ENCODE results near the gene HSD17B8.
"Not testable (repeated sequence)": the region's sequence is repeated elsewhere in the genome, so short reads cannot be mapped to it uniquely, and the experiment has no call there.

HSD17B8 gene

GRCh38 chr6:33216117-33216649, 11.7 kb downstream of the HSD17B8 start:
- H3K9me3 Mint-ChIP-seq = no peaks in the 10 kb centered on the region

GRCh38 chr6:33217246-33217645, 12.8 kb downstream of the HSD17B8 start:
- peaks cover 63% of the 10 kb centered on the region for H3K27me3 Mint-ChIP-seq (ENCODE audit: low read depth)
- peaks cover 9% of the 10 kb centered on the region for H3K36me3 Mint-ChIP-seq (ENCODE audit: low read depth)
- no peak overlapping the region for H3K4me3 Mint-ChIP-seq
- no peaks in the 10 kb centered on the region for H3K9me3 Mint-ChIP-seq
- no peak overlapping the region for H3K27ac Mint-ChIP-seq
- peaks cover 14% of the 10 kb centered on the region for H3K4me1 Mint-ChIP-seq (ENCODE audit: low read depth)

More at GRCh38 chr6:33216117-33216649, 11.7 kb downstream of the HSD17B8 start:
- Mint-ChIP-seq H3K27me3 (ENCODE audit: low read depth) (peaks cover 56% of the 10 kb centered on the region), H3K36me3 (ENCODE audit: low read depth) (peaks cover 13% of the 10 kb centered on the region), H3K4me1 (ENCODE audit: low read depth) (peaks cover 14% of the 10 kb centered on the region), H3K4me3 (no peak overlapping the region), H3K27ac (no peak overlapping the region)

DNA sequence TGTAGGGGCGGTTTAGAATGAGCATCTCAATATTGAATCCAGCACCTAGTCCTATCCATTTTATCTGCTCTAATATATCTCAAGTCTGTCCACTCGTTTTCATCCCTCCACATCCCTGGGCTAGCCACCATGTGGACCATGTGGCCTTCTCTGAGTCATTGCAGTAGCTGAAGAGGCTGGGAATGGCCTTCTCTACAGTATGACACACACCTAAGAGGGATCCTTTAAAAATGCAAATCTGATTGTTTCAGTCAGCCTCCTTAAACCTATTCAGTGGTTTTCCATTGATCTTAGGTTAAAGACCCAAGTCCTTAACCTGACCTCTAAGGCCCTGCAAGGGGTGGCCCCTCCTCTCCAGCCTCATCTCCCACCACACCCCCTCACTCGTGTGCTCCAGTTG, 13.2 kb downstream of the HSD17B8 start:
- Mint-ChIP-seq H3K36me3 (ENCODE audit: low read depth) (peaks cover 5% of the 10 kb centered on the region), H3K4me1 (ENCODE audit: low read depth) (peaks cover 11% of the 10 kb centered on the region), H3K9me3 (no peaks in the 10 kb centered on the region), H3K4me3 (no peak overlapping the region), H3K27ac (no peak overlapping the region), H3K27me3 (ENCODE audit: low read depth) (peaks cover 63% of the 10 kb centered on the region)

GRCh38 chr6:33226503-33227120, 22.2 kb downstream of the HSD17B8 start:
- H3K27ac Mint-ChIP-seq; H3K36me3 Mint-ChIP-seq (ENCODE audit: low read depth); H3K4me1 Mint-ChIP-seq (ENCODE audit: low read depth); H3K4me3 Mint-ChIP-seq; H3K9me3 Mint-ChIP-seq: not testable (repeated sequence)
- H3K27me3 Mint-ChIP-seq (ENCODE audit: low read depth) = peaks cover 70% of the 10 kb centered on the region

- Mint-ChIP-seq H3K27me3 (ENCODE audit: low read depth) (peaks cover 44% of the 10 kb centered on the region), H3K27ac (no peak overlapping the region), H3K4me1 (ENCODE audit: low read depth) (no peaks in the 10 kb centered on the region), H3K4me3 (no peak overlapping the region), H3K9me3 (no peaks in the 10 kb centered on the region), H3K36me3 (ENCODE audit: low read depth) (no peaks in the 10 kb centered on the region)
Measured at GRCh38 chr6:33235221-33235634, 30.8 kb downstream of the HSD17B8 start.

GRCh38 chr6:33236328-33236727, 31.9 kb downstream of the HSD17B8 start:
- Mint-ChIP-seq H3K4me1 (ENCODE audit: low read depth) (no peaks in the 10 kb centered on the region), H3K9me3 (no peaks in the 10 kb centered on the region), H3K36me3 (ENCODE audit: low read depth) (no peaks in the 10 kb centered on the region), H3K27ac (no peak overlapping the region), H3K27me3 (ENCODE audit: low read depth) (peaks cover 42% of the 10 kb centered on the region), H3K4me3 (no peak overlapping the region)

DNA sequence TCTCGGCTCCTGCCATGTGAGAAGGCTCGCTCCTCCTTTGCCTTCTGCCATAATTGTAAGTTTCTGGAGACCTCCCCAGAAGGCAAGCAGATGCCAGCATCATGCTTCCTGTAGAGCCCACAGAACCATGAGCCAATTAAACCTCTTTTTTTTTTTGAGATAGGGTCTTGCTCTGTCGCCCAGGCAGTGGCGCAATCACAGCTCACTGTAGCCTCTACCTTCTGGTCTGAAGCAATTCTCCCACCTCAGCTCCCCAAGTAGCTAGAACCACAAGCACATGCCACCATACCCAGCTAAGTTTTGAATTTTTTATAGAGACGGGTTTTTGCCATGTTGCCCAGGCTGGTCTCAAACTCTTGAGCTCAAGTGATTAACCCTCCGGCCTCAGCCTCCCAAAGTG, 32.4 kb downstream of the HSD17B8 start:
- H3K36me3 Mint-ChIP-seq (ENCODE audit: low read depth) = no peaks in the 10 kb centered on the region
- H3K4me3 Mint-ChIP-seq = no peak overlapping the region
- no peaks in the 10 kb centered on the region for H3K9me3 Mint-ChIP-seq
- H3K4me1 Mint-ChIP-seq (ENCODE audit: low read depth) = peaks cover 2% of the 10 kb centered on the region
- H3K27ac Mint-ChIP-seq = no peak overlapping the region
- H3K27me3 Mint-ChIP-seq (ENCODE audit: low read depth) = peaks cover 41% of the 10 kb centered on the region

- no peak overlapping the region for H3K4me3 Mint-ChIP-seq
- H3K9me3 Mint-ChIP-seq = no peaks in the 10 kb centered on the region
- H3K36me3 Mint-ChIP-seq (ENCODE audit: low read depth) = no peaks in the 10 kb centered on the region
- H3K4me1 Mint-ChIP-seq (ENCODE audit: low read depth) = peaks cover 7% of the 10 kb centered on the region
- H3K27ac Mint-ChIP-seq = no peak overlapping the region
- peaks cover 42% of the 10 kb centered on the region for H3K27me3 Mint-ChIP-seq (ENCODE audit: low read depth)
Measured at GRCh38 chr6:33237741-33238140, 33.3 kb downstream of the HSD17B8 start.

- H3K27me3 Mint-ChIP-seq (ENCODE audit: low read depth) = peaks cover 30% of the 10 kb centered on the region
- H3K9me3 Mint-ChIP-seq = no peaks in the 10 kb centered on the region
- H3K4me1 Mint-ChIP-seq (ENCODE audit: low read depth) = peaks cover 7% of the 10 kb centered on the region
- H3K4me3 Mint-ChIP-seq = no peak overlapping the region
- no peaks in the 10 kb centered on the region for H3K36me3 Mint-ChIP-seq (ENCODE audit: low read depth)
- H3K27ac Mint-ChIP-seq = no peak overlapping the region
Measured at GRCh38 chr6:33241968-33242367, 37.5 kb downstream of the HSD17B8 start.

DNA sequence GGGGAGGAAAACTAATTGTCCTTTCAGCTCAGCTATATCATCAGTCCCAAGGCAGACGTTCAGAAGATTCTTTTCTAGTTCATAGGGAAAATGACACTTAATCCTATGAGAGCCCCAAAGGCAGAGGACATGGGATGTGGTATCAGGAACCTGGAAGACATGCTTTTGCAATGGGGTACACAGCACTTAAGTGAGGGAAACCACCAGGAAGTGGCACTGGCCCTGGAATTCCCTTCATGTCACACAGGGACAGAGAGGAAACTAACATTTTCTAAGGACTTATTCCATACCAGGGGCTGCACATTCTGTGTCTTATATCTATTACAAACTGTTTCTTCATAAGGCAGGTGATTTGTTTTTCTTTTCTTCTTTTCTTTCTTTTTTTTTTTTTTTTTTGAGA, 39.0 kb downstream of the HSD17B8 start:
- Mint-ChIP-seq H3K27me3 (ENCODE audit: low read depth) (peaks cover 22% of the 10 kb centered on the region), H3K4me1 (ENCODE audit: low read depth) (peaks cover 9% of the 10 kb centered on the region), H3K27ac (no peak overlapping the region)

GRCh38 chr6:33247977-33248642, 43.7 kb downstream of the HSD17B8 start:
- H3K9me3 Mint-ChIP-seq = no peaks in the 10 kb centered on the region
- peaks cover 28% of the 10 kb centered on the region for H3K4me1 Mint-ChIP-seq (ENCODE audit: low read depth)
- peak overlapping the region; percentile 94 for H3K27ac Mint-ChIP-seq
- H3K27me3 Mint-ChIP-seq (ENCODE audit: low read depth) = peaks cover 8% of the 10 kb centered on the region
- H3K36me3 Mint-ChIP-seq (ENCODE audit: low read depth) = peaks cover 24% of the 10 kb centered on the region
- peak overlapping the region; percentile 91 for H3K4me3 Mint-ChIP-seq

More for the DNA sequence above, 39.0 kb downstream of the HSD17B8 start:
- H3K9me3 Mint-ChIP-seq = no peaks in the 10 kb centered on the region
- H3K4me3 Mint-ChIP-seq = no peak overlapping the region
- no peaks in the 10 kb centered on the region for H3K36me3 Mint-ChIP-seq (ENCODE audit: low read depth)

- Mint-ChIP-seq H3K27me3 (ENCODE audit: low read depth) (peaks cover 4% of the 10 kb centered on the region), H3K4me1 (ENCODE audit: low read depth) (peaks cover 28% of the 10 kb centered on the region), H3K9me3 (no peaks in the 10 kb centered on the region), H3K36me3 (ENCODE audit: low read depth) (peaks cover 24% of the 10 kb centered on the region), H3K4me3 (peak overlapping the region; percentile 91), H3K27ac (peak overlapping the region; percentile 94)
Measured at GRCh38 chr6:33248643-33248931, 44.1 kb downstream of the HSD17B8 start.

- no peaks in the 10 kb centered on the region for H3K9me3 Mint-ChIP-seq
- H3K36me3 Mint-ChIP-seq (ENCODE audit: low read depth) = peaks cover 24% of the 10 kb centered on the region
- peak overlapping the region; percentile 91 for H3K4me3 Mint-ChIP-seq
- peaks cover 4% of the 10 kb centered on the region for H3K27me3 Mint-ChIP-seq (ENCODE audit: low read depth)
- H3K27ac Mint-ChIP-seq = peak overlapping the region; percentile 94
- peaks cover 28% of the 10 kb centered on the region for H3K4me1 Mint-ChIP-seq (ENCODE audit: low read depth)
Measured at GRCh38 chr6:33248932-33249731, 44.7 kb downstream of the HSD17B8 start.

- Mint-ChIP-seq H3K36me3 (ENCODE audit: low read depth) (peaks cover 26% of the 10 kb centered on the region), H3K27me3 (ENCODE audit: low read depth) (peaks cover 4% of the 10 kb centered on the region), H3K4me3 (peak overlapping the region; percentile 91), H3K9me3 (no peaks in the 10 kb centered on the region), H3K27ac (peak overlapping the region; percentile 94), H3K4me1 (ENCODE audit: low read depth) (peaks cover 28% of the 10 kb centered on the region)
Measured at GRCh38 chr6:33249732-33250630, 45.5 kb downstream of the HSD17B8 start.
